BLaER1 treated with 17β-estradiol and CSF1 and Interleukin-3, amounts not matched to agents 10 nM and 100 nM (cell line): Measurements from ENCODE around the gene TCP11L2.
A peak's percentile ranks its signal among the peaks of the same experiment; 100 is the strongest.
"Not testable (repeated sequence)": the region's sequence is repeated elsewhere in the genome, so short reads cannot be mapped to it uniquely, and the experiment has no call there.

Experiments
- H3K27ac ChIP-seq, 11 experiments: shearing (Covaris generic); formaldehyde crosslinking; 2 replicates each; pipeline ENCODE4 v1.8.1; 2022
- H3K27me3 ChIP-seq, 11 experiments: shearing (Covaris generic); formaldehyde crosslinking; 2 replicates each; pipeline ENCODE4 v1.8.1; 2022
- H3K36me3 ChIP-seq, 11 experiments: shearing (Covaris generic); formaldehyde crosslinking; 2 replicates each; pipeline ENCODE4 v1.8.1; 2022
- H3K4me1 ChIP-seq, 10 experiments: shearing (Covaris generic); formaldehyde crosslinking; 2 replicates each; pipeline ENCODE4 v1.8.1; 2022
- H3K4me2 ChIP-seq, 11 experiments: shearing (Covaris generic); formaldehyde crosslinking; 2 replicates each; pipeline ENCODE4 v1.8.1; 2022
- H3K4me3 ChIP-seq, 10 experiments: shearing (Covaris generic); formaldehyde crosslinking; 2 replicates each; pipeline ENCODE4 v1.8.1; 2022
- H3K9ac ChIP-seq, 11 experiments: shearing (Covaris generic); formaldehyde crosslinking; 2 replicates each; pipeline ENCODE4 v1.8.1; 2022
- H3K9me3 ChIP-seq, 11 experiments: shearing (Covaris generic); formaldehyde crosslinking; replicated peaks in 1 of 11; 2 replicates each; pipeline ENCODE4 v1.8.1; 2022
- H4K20me1 ChIP-seq, 11 experiments: shearing (Covaris generic); formaldehyde crosslinking; 2 replicates each; pipeline ENCODE4 v1.8.1; 2022
- Cebpa-rat ChIP-seq, 11 experiments: shearing (Covaris generic); IDR thresholded peaks; 2 replicates each; pipeline ENCODE4 v1.8.1; 2022

Gene TCP11L2

GRCh38 chr12:106378788-106379187 lies 76.3 kb downstream of the TCP11L2 start:
- no peak overlapping the region for H3K4me2 ChIP-seq
- no peaks in the 10 kb centered on the region for H4K20me1 ChIP-seq
- H3K36me3 ChIP-seq, result peaks cover 67 to 100% (median 84%) of the 10 kb centered on the region in 11 experiments
- H3K4me1 ChIP-seq, result no peaks in the 10 kb centered on the region
- H3K4me3 ChIP-seq, result no peak overlapping the region
- no peak overlapping the region for H3K27ac ChIP-seq
- H3K9me3 ChIP-seq, result peaks cover 29 to 43% (median 38%) of the 10 kb centered on the region in 11 experiments
- H3K27me3 ChIP-seq, result no peaks in the 10 kb centered on the region
- no peak for TF ChIP-seq Cebpa-rat (IDR thresholded peaks at IDR 0.05)
- H3K9ac ChIP-seq, result no peak overlapping the region

GRCh38 chr12:106380954-106381353 lies 78.4 kb downstream of the TCP11L2 start:
- Histone ChIP-seq H3K4me3 (no peak overlapping the region), H3K36me3 (peaks cover 60 to 100% (median 75%) of the 10 kb centered on the region in 11 experiments)
- TF ChIP-seq Cebpa-rat (IDR thresholded peaks at IDR 0.05), result no peak

GRCh38 chr12:106381866-106382265 lies 79.3 kb downstream of the TCP11L2 start:
- H3K4me1 ChIP-seq, H3K4me3 ChIP-seq, H3K27me3 ChIP-seq, H4K20me1 ChIP-seq, H3K9ac ChIP-seq, H3K4me2 ChIP-seq, H3K27ac ChIP-seq: not testable (repeated sequence)
- H3K9me3 ChIP-seq, result peaks cover 29 to 38% (median 34%) of the 10 kb centered on the region in 11 experiments
- peaks cover 57 to 92% (median 66%) of the 10 kb centered on the region in 11 experiments for H3K36me3 ChIP-seq

More at GRCh38 chr12:106380954-106381353, 78.4 kb downstream of the TCP11L2 start:
- H3K27ac ChIP-seq, result no peak overlapping the region
- no peaks in the 10 kb centered on the region for H3K27me3 ChIP-seq
- H3K9ac ChIP-seq, result no peak overlapping the region
- no peaks in the 10 kb centered on the region for H4K20me1 ChIP-seq
- no peak overlapping the region for H3K4me2 ChIP-seq
- no peaks in the 10 kb centered on the region for H3K4me1 ChIP-seq
- peaks cover 29 to 38% (median 34%) of the 10 kb centered on the region in 11 experiments for H3K9me3 ChIP-seq

GRCh38 chr12:106386813-106387535 lies 84.4 kb downstream of the TCP11L2 start:
- no peak for TF ChIP-seq Cebpa-rat (IDR thresholded peaks at IDR 0.05)
- H3K27ac ChIP-seq, result no peak overlapping the region
- no peak overlapping the region for H3K9ac ChIP-seq
- peak overlapping the region in 2 of 11 experiments; percentile 7 to 16; a peak in 1 of 22 replicates for H3K4me2 ChIP-seq
- H3K36me3 ChIP-seq, result peaks cover 16 to 62% (median 26%) of the 10 kb centered on the region in 11 experiments
- peaks cover 0 to 10% (median 3%) of the 10 kb centered on the region in 10 experiments; a peak in 7 of 20 replicates for H3K4me1 ChIP-seq
- H3K9me3 ChIP-seq, result peaks cover 11 to 16% (median 13%) of the 10 kb centered on the region in 11 experiments
- 0 out of 22 replicates have a peak, but pooled peaks cover 0 to 4% (median 0%) of the 10 kb centered on the region in 11 experiments for H4K20me1 ChIP-seq
- no peak overlapping the region for H3K4me3 ChIP-seq
- peaks cover 0 to 13% (median 0%) of the 10 kb centered on the region in 11 experiments; a peak in 2 of 22 replicates for H3K27me3 ChIP-seq

- Histone ChIP-seq H3K27me3 (peaks cover 0 to 13% (median 0%) of the 10 kb centered on the region in 11 experiments; a peak in 2 of 22 replicates), H3K4me3 (no peak overlapping the region), H3K9ac (no peak overlapping the region), H3K9me3 (peaks cover 1 to 7% (median 3%) of the 10 kb centered on the region in 11 experiments; a peak in 20 of 22 replicates), H3K36me3 (peaks cover 9 to 62% (median 23%) of the 10 kb centered on the region in 11 experiments), H3K4me2 (no peak overlapping the region), H3K4me1 (peaks cover 0 to 10% (median 3%) of the 10 kb centered on the region in 10 experiments; a peak in 7 of 20 replicates), H4K20me1 (0 out of 22 replicates have a peak, but pooled peaks cover 0 to 4% (median 0%) of the 10 kb centered on the region in 11 experiments), H3K27ac (no peak overlapping the region)
- no peak for TF ChIP-seq Cebpa-rat (IDR thresholded peaks at IDR 0.05)
Measured at GRCh38 chr12:106387848-106388377, 85.4 kb downstream of the TCP11L2 start.

- no peak for TF ChIP-seq Cebpa-rat (IDR thresholded peaks at IDR 0.05)
- Histone ChIP-seq H3K4me1 (peaks cover 0 to 10% (median 3%) of the 10 kb centered on the region in 10 experiments; a peak in 7 of 20 replicates), H3K4me3 (no peak overlapping the region), H3K27ac (no peak overlapping the region), H3K9me3 (no peaks in the 10 kb centered on the region), H4K20me1 (0 out of 22 replicates have a peak, but pooled peaks cover 0 to 4% (median 0%) of the 10 kb centered on the region in 11 experiments), H3K4me2 (no peak overlapping the region), H3K9ac (no peak overlapping the region), H3K27me3 (peaks cover 0 to 13% (median 0%) of the 10 kb centered on the region in 11 experiments; a peak in 2 of 22 replicates), H3K36me3 (peaks cover 15 to 62% (median 26%) of the 10 kb centered on the region in 11 experiments; a peak in 21 of 22 replicates)
Measured at GRCh38 chr12:106389151-106389550, 86.6 kb downstream of the TCP11L2 start.

- no peak for TF ChIP-seq Cebpa-rat (IDR thresholded peaks at IDR 0.05)
- H3K36me3 ChIP-seq, result peaks cover 46 to 79% (median 54%) of the 10 kb centered on the region in 11 experiments
- H3K27me3 ChIP-seq, result peaks cover 0 to 10% (median 0%) of the 10 kb centered on the region in 11 experiments; a peak in 2 of 22 replicates
- H3K4me3 ChIP-seq, result no peak overlapping the region
- H3K9me3 ChIP-seq, result peaks cover 0 to 5% (median 2%) of the 10 kb centered on the region in 11 experiments; a peak in 7 of 22 replicates
- no peak overlapping the region for H3K9ac ChIP-seq
- 0 out of 22 replicates have a peak, but pooled peaks cover 0 to 4% (median 0%) of the 10 kb centered on the region in 11 experiments for H4K20me1 ChIP-seq
- no peaks in the 10 kb centered on the region for H3K4me1 ChIP-seq
- no peak overlapping the region for H3K4me2 ChIP-seq
- H3K27ac ChIP-seq, result no peak overlapping the region
Measured at GRCh38 chr12:106392759-106393158, 90.2 kb downstream of the TCP11L2 start.
